HuH-7.5 (cell line): ENCODE data around the gene PKN1.

Experiments used
- DNase-seq: peaks from one replicate; pipeline ENCODE4 v3.0.0; 2011; ENCODE audit warnings: low spot score

The PKN1 gene

DNA sequence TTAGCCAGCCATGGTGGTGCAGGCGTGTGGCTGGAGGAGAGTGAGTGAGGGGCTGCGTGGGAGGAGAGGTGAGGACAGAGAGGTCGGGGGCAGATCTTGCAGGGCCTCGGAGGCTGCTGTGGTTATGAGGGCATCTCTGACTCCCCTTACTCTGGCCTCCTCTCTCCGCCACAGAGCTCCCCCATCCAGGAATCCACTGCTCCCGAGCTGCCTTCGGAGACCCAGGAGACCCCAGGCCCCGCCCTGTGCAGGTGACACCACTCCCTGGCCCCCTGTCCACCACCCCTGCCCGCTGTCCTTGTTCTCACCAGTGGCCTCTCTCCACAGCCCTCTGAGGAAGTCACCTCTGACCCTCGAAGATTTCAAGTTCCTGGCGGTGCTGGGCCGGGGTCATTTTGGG, 34.3 kb downstream of the PKN1 start:
- DNase-seq, result no peak

- no peak for DNase-seq
These were observed 34.7 kb downstream of the PKN1 start for GRCh38 chr19:14467816-14468215.

DNA sequence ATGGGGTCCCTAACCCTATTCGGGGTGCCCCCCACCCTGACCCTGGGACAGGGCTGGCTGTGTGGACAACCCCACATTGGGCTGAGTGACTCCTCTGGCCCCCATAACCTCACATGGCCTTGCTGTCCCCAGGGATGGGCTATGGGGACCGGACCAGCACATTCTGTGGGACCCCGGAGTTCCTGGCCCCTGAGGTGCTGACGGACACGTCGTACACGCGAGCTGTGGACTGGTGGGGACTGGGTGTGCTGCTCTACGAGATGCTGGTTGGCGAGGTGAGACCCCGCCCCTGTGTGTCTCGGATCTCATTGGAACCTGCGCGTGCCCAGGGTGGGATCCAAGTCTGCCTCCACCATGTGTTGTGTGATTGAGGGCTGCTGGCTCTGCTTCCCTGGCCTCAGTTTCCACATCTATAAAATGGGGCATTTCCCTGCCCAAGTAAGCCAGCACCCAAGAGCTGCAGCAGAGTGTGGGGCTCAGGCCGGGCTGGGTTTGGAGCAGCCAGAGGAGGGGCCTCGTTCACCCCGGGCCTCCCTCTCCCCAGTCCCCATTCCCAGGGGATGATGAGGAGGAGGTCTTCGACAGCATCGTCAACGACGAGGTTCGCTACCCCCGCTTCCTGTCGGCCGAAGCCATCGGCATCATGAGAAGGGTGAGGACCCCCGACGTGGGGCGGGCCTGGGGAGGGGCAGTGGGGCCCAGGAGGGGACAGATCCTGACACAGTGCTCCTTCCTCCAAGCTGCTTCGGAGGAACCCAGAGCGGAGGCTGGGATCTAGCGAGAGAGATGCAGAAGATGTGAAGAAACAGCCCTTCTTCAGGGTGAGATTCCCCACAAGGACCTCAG, 37.1 kb downstream of the PKN1 start:
- DNase-seq, result no peak

DNA sequence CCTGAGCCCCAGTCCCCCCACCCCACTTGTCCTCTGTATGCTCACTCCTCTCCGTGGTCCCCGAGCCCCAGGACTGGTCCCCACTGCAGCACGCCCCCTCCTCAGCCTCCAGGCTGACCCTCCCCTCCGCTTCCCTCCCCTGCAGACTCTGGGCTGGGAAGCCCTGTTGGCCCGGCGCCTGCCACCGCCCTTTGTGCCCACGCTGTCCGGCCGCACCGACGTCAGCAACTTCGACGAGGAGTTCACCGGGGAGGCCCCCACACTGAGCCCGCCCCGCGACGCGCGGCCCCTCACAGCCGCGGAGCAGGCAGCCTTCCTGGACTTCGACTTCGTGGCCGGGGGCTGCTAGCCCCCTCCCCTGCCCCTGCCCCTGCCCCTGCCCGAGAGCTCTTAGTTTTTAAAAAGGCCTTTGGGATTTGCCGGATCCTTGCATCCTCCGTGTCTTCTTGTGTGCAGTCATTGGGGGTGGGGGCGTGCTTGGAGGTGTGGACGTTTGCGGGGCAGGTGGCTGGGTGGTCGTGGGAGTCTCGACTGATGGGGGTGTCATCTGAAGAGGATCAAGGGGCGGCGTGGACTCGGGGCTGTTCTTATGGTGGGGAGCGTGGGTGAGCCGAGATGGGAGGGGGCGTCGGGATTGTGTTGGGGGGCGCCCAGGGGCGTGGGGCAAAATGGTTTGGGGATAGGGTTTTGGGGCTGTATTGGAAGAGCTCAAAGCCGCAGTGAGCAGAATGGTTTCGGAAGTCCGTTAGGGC, 38.5 kb downstream of the PKN1 start:
- no peak for DNase-seq

- peak; percentile 97 for DNase-seq
These were observed 39.3 kb downstream of the PKN1 start for GRCh38 chr19:14472202-14472938.

GRCh38 chr19:14473073-14473977, 40.2 kb downstream of the PKN1 start:
- peak; percentile 38 for DNase-seq

- DNase-seq, result peak; percentile 28
These were observed 41.0 kb downstream of the PKN1 start for GRCh38 chr19:14473978-14474578.

GRCh38 chr19:14474827-14475226, 41.7 kb downstream of the PKN1 start:
- peak; percentile 30 for DNase-seq

- peak; percentile 37 for DNase-seq
These were observed 42.4 kb downstream of the PKN1 start, which contains the start of gene PTGER1 for GRCh38 chr19:14475251-14476073. Gene PTGER1, minus strand, starts transcription at chr19:14475354. Its CDS starts 1,034 bp downstream, at chr19:14474320.

GRCh38 chr19:14476327-14476672, 43.2 kb downstream of the PKN1 start:
- DNase-seq, result no peak

GRCh38 chr19:14476673-14477401, 43.7 kb downstream of the PKN1 start:
- peak; percentile 76 for DNase-seq

GRCh38 chr19:14477418-14478112, 44.5 kb downstream of the PKN1 start:
- DNase-seq, result no peak

DNA sequence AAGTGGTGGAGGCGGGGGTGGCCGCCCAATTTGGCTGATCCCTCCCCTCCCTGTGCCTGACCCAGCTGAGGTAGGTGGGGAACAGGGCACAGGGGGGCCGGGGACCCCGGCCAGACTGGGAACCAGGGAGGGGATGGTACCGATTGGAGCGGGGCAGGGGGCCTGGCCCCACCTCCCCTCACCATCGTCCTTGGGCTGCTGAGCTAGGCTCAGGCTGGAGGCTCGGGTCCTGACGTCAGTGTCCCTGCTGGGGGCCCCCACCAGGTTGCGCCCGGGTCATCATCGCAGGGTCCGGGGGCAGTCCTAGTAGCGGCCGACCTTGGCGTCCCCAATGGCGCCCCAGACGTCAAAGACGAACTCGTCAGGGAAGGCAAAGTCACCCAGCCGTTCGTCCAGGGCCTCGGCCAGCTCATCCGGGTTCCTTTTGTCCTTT, 45.0 kb downstream of the PKN1 start:
- no peak for DNase-seq

DNA sequence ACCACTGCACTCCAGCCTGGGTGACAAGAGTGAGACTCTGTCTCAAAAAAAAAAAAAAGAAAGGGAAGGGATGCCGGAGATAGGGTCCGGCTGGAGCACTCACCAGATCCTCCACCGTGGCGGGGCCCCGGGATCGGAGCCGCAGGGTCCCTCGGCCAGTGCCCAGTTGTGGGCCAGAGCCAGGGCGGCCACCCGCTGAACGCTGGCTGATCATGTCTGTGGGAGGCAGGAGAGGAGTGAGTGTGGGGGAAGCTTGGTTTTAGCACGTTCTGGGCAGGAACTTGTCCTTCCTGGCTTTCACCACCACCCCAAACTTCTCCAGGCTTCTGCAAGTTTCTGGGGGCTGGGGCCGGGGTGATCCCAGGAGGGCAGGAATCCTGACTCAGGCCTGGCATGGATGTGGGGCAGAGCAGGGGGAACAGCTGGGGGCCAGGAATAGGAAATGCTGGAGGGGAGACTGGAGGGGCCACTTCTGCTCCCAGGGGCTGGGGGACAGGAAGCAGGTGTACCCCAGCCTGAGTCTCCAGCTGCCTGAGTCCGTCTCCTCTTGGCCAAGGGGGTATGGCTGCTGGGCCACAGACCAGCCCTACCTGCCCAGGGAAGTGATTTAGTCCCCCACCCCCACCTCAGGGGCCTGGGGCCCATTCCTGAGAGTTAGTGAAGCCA, 46.3 kb downstream of the PKN1 start:
- DNase-seq, result no peak

- DNase-seq, result peak; percentile 86
These were observed 47.0 kb downstream of the PKN1 start for GRCh38 chr19:14479975-14480699.

GRCh38 chr19:14480700-14481079, 47.6 kb downstream of the PKN1 start:
- DNase-seq, result peak; percentile 25

DNA sequence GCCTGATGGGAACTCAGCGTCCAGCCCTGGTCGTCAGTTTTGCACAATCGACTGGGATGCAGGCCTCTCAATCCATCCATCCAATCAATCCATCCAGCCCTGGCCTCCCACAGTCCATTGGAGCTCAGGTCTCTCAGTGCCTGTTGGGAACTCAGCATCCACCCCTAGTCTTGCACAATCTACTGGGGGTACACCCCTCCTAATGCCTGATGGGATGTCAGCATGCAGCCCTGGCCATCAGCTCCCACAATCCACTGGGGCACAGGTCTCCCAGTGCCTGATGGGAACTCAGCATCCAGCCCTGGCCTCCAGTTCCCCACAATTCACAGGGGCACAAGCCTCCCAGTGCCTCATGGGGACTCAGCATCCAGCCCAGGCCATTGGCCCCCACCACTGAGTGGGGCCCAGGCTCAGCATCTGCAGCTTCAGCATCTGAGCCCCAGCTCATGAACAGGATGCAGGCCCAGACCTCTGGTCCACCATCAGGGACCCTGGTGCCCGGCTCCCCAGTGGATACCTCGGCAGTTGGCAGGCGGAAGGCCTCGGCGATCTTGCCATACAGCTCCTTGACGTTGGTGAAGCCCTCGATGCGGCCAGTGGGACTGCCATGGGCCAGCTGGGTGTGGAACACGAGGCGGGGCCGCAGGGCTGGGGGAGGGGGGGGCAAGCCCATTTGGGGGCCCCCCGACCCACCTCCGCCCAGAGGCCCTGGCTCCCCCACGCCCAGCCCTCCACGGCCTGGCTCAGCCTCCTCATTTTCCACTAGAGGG, 49.3 kb downstream of the PKN1 start:
- no peak for DNase-seq
